Vagina (tissue), 2 donors: ENCODE measurements around the gene SAMD4A.

Source experiments
- POLR2A ChIP-seq, 2 donors: fragments of 450-650 bp; IDR thresholded peaks; one replicate each; pipeline ENCODE4 v1.6.1; 2017; ENCODE audit warnings: antibody characterized with exemption in 2 of 2, mild to moderate bottlenecking in 2 of 2, moderate library complexity in 2 of 2
- TF ChIP-seq, protein P1 (sequence below), 3 experiments: fragments of 450-650 bp in 2 of 3; fragments of 200-600 bp in 1 of 3; sonication (generic) in 1 of 3; IDR thresholded peaks; one replicate each; pipeline ENCODE4 v1.5.1; 2017 to 2019; ENCODE audit warnings: antibody characterized with exemption in 3 of 3, mild to moderate bottlenecking in 2 of 3, moderate library complexity in 2 of 3

DNA sequence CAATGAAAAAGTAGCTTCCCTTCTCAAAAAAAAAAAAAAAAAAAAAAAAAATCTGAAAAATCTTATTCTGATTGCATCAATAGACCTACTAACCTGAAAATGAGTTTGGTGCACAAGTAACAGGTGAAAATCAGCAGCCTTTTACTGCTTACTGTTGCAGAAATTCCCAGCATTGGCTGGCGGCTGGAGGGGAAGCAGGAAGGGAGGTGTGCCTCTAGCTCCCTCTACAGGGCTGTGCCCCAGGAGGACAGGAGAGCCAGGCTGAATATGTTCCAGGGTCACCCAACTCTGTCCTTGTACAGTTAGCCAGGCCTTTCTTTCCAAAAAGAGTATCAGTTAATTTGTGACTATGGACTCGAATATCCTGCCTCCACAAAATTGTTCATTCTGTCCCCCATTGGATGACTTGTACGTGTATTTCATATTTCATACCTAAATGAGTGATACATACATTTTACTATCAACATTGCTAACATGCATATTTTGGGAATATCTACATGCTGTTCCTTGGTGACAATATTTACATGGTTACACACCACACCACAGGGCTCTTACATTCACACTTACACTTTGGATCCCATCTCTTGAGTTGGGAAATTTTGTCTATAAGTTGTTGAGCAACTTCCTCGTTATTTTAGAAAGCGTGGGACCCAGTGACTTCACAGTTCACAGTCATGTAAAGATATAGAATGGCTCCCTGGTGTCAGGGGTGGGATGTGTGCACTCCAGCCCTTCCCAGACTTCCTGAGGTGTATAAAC lies 124.8 kb downstream of the SAMD4A start:
- TF ChIP-seq POLR2A (IDR thresholded peaks at IDR 0.05): no peak
- TF ChIP-seq, protein P1, sequence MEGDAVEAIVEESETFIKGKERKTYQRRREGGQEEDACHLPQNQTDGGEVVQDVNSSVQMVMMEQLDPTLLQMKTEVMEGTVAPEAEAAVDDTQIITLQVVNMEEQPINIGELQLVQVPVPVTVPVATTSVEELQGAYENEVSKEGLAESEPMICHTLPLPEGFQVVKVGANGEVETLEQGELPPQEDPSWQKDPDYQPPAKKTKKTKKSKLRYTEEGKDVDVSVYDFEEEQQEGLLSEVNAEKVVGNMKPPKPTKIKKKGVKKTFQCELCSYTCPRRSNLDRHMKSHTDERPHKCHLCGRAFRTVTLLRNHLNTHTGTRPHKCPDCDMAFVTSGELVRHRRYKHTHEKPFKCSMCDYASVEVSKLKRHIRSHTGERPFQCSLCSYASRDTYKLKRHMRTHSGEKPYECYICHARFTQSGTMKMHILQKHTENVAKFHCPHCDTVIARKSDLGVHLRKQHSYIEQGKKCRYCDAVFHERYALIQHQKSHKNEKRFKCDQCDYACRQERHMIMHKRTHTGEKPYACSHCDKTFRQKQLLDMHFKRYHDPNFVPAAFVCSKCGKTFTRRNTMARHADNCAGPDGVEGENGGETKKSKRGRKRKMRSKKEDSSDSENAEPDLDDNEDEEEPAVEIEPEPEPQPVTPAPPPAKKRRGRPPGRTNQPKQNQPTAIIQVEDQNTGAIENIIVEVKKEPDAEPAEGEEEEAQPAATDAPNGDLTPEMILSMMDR (IDR thresholded peaks at IDR 0.05): peak; percentile 63 to 80 (median 66)
